WTC11 (cell line): Measurements from ENCODE around the gene HERC2. TPM values are rescaled to one million over a fixed set of nuclear protein-coding genes. Genes with fewer than 3 reads are reported as not detected.

ENCODE experiments used
- ATAC-seq: fragments of 200-7000 bp; cut with Tn5 transposase; 2 replicates; pipeline ENCODE4 v1.10.0; 2021; ENCODE audit warnings: mild to moderate bottlenecking, moderate library complexity
- CTCF ChIA-PET: fragments of 300-600 bp; sonication (Branson Sonifier 250); formaldehyde crosslinking; loops from one replicate; lab custom pipeline; 2021; ENCODE audit warnings: antibody characterized with exemption; lab: Charles Lee
- POLR2A ChIA-PET: fragments of 350-600 bp; sonication (Branson Sonifier 250); formaldehyde crosslinking; loops from one replicate; lab custom pipeline; 2021; ENCODE audit warnings: antibody characterized with exemption; lab: Charles Lee
- DNase-seq: peaks from one replicate; pipeline ENCODE4 v3.0.0; 2021; ENCODE audit warnings: low spot score
- H3K27ac Mint-ChIP-seq: 2 replicates; pipeline ENCODE4 v1.8.0; 2021; ENCODE audit warnings: mixed read lengths
- H3K27me3 Mint-ChIP-seq: 2 replicates; pipeline ENCODE4 v1.8.0; 2021; ENCODE audit warnings: low read depth, mild to moderate bottlenecking, moderate library complexity, mixed read lengths
- H3K36me3 Mint-ChIP-seq: 2 replicates; pipeline ENCODE4 v1.8.0; 2021; ENCODE audit warnings: mixed read lengths
- H3K4me1 Mint-ChIP-seq: 2 replicates; pipeline ENCODE4 v1.8.0; 2022; ENCODE audit warnings: mixed read lengths
- H3K4me3 Mint-ChIP-seq: 2 replicates; pipeline ENCODE4 v1.8.0; 2021; ENCODE audit warnings: mild to moderate bottlenecking, moderate library complexity, mixed read lengths
- H3K9me3 Mint-ChIP-seq: 2 replicates; pipeline ENCODE4 v1.8.0; 2021; ENCODE audit warnings: mixed read lengths
- CBFB ChIP-seq: sonication (generic); formaldehyde crosslinking; IDR thresholded peaks from 2 replicates; pipeline ENCODE4 v1.8.1; 2022; ENCODE audit warnings: mild to moderate bottlenecking, low read depth, missing genetic modification reagents
- CREM ChIP-seq: sonication (generic); formaldehyde crosslinking; IDR thresholded peaks from 2 replicates; pipeline ENCODE4 v1.8.1; 2022; ENCODE audit warnings: mild to moderate bottlenecking, missing genetic modification reagents, moderate library complexity
- ELF4 ChIP-seq: sonication (generic); formaldehyde crosslinking; IDR thresholded peaks from 2 replicates; pipeline ENCODE4 v1.8.1; 2022; ENCODE audit warnings: low read depth, mild to moderate bottlenecking, moderate library complexity, missing genetic modification reagents
- ETV6 ChIP-seq: sonication (generic); formaldehyde crosslinking; IDR thresholded peaks from 2 replicates; pipeline ENCODE4 v1.8.1; 2022; ENCODE audit warnings: mild to moderate bottlenecking, missing genetic modification reagents
- GTF2I ChIP-seq: fragments of 250-450 bp; sonication (Bioruptor Pico); conservative IDR thresholded peaks from 2 replicates; pipeline ENCODE4 v1.4.0; 2021; ENCODE audit warnings: mild to moderate bottlenecking
- IRF2 ChIP-seq: sonication (generic); formaldehyde crosslinking; IDR thresholded peaks from 2 replicates; pipeline ENCODE4 v1.8.0; 2022; ENCODE audit warnings: low read depth, missing genetic modification reagents, borderline replicate concordance
- NFE2L1 ChIP-seq: sonication (generic); formaldehyde crosslinking; IDR thresholded peaks from 2 replicates; pipeline ENCODE4 v1.8.1; 2023; ENCODE audit warnings: missing genetic modification reagents
- NR3C1 ChIP-seq: sonication (generic); formaldehyde crosslinking; conservative IDR thresholded peaks from 2 replicates; pipeline ENCODE4 v1.8.1; 2023; ENCODE audit warnings: low read depth, mild to moderate bottlenecking, missing genetic modification reagents
- SP1 ChIP-seq: sonication (generic); formaldehyde crosslinking; conservative IDR thresholded peaks from 2 replicates; pipeline ENCODE4 v1.8.1; 2022; ENCODE audit warnings: missing genetic modification reagents
- ZNF121 ChIP-seq: sonication (generic); formaldehyde crosslinking; IDR thresholded peaks from 2 replicates; pipeline ENCODE4 v1.8.0; 2023; ENCODE audit warnings: missing genetic modification reagents
- ZNF219 ChIP-seq: sonication (generic); formaldehyde crosslinking; IDR thresholded peaks from 2 replicates; pipeline ENCODE4 v1.8.0; 2023; ENCODE audit warnings: missing genetic modification reagents, mild to moderate bottlenecking, borderline replicate concordance
- ZNF396 ChIP-seq: fragments of 250-450 bp; sonication (Bioruptor Pico); IDR thresholded peaks from 2 replicates; pipeline ENCODE4 v1.8.0; 2021; ENCODE audit warnings: mild to moderate bottlenecking, moderate library complexity, borderline replicate concordance
- total RNA-seq: library from RNA; stranded (reverse); gene quantifications from 3 replicates; pipeline ENCODE4 v1.2.3, GENCODE V29; 2021
- TF ChIP-seq, protein P1 (sequence below): sonication (generic); formaldehyde crosslinking; IDR thresholded peaks from 2 replicates; pipeline ENCODE4 v1.8.1; 2023; ENCODE audit warnings: mild to moderate bottlenecking, missing genetic modification reagents
- TF ChIP-seq, protein P2 (sequence below): fragments of 250-450 bp; sonication (Bioruptor Pico); IDR thresholded peaks from 2 replicates; pipeline ENCODE4 v1.9.0; 2021; ENCODE audit warnings: mild to moderate bottlenecking, borderline replicate concordance
- TF ChIP-seq, protein P3 (sequence below): fragments of 250-450 bp; sonication (Bioruptor Pico); IDR thresholded peaks from 2 replicates; pipeline ENCODE4 v1.8.0; 2021; ENCODE audit warnings: mild to moderate bottlenecking
- TF ChIP-seq, protein P4 (sequence below): fragments of 200-600 bp; IDR thresholded peaks from 2 replicates; pipeline ENCODE4 v1.8.0; 2022; ENCODE audit warnings: antibody characterized with exemption
- TF ChIP-seq, protein P5 (sequence below): sonication (generic); formaldehyde crosslinking; IDR thresholded peaks from 2 replicates; pipeline ENCODE4 v1.8.0; 2023; ENCODE audit warnings: mild to moderate bottlenecking, missing genetic modification reagents
- TF ChIP-seq, protein P6 (sequence below): sonication (generic); formaldehyde crosslinking; IDR thresholded peaks from 2 replicates; pipeline ENCODE4 v1.8.0; 2022; ENCODE audit warnings: missing genetic modification reagents

The HERC2 gene
- total RNA-seq, 1 experiment from 2014 or later = 81.5 TPM

DNA sequence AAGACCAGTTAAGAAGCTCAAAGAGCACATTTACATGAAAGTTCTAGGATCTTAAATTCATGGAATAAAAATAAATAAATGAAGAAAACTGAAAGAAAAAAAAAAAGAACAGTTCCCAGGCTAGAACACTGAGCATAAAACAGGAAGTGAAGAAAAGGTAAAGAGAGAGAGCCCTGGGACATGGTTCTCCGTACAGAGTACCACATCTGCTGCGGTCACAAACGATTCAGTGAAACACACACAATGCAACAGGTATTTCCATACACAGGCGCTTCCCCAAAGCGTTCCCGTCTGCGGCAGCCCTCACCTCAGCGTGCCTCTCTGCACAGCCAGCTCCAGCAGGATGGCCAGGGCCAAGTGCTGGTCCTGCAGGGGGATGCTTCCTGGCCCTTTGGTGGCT lies 49.4 kb downstream of the HERC2 start:
- no peak for DNase-seq
- H3K4me1 Mint-ChIP-seq = peaks cover 10% of the 10 kb centered on the region
- ATAC-seq = no peak
- no peaks in the 10 kb centered on the region for H3K27me3 Mint-ChIP-seq
- peaks cover 52% of the 10 kb centered on the region for H3K36me3 Mint-ChIP-seq
- CTCF ChIA-PET = no interaction called here
- no peak overlapping the region for H3K27ac Mint-ChIP-seq
- H3K9me3 Mint-ChIP-seq = no peaks in the 10 kb centered on the region
- POLR2A ChIA-PET = no interaction called here
- H3K4me3 Mint-ChIP-seq = no peak overlapping the region
- TF ChIP-seq, protein P1, sequence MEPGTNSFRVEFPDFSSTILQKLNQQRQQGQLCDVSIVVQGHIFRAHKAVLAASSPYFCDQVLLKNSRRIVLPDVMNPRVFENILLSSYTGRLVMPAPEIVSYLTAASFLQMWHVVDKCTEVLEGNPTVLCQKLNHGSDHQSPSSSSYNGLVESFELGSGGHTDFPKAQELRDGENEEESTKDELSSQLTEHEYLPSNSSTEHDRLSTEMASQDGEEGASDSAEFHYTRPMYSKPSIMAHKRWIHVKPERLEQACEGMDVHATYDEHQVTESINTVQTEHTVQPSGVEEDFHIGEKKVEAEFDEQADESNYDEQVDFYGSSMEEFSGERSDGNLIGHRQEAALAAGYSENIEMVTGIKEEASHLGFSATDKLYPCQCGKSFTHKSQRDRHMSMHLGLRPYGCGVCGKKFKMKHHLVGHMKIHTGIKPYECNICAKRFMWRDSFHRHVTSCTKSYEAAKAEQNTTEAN (CRISPR knock-in tag) = no peak
- no peak for TF ChIP-seq ELF4
- TF ChIP-seq ZNF396 (CRISPR knock-in tag) = no peak
- no peak for TF ChIP-seq CREM (CRISPR knock-in tag)
- no peak for TF ChIP-seq ZNF121 (CRISPR knock-in tag)
- no peak for TF ChIP-seq GTF2I (CRISPR knock-in tag)
- no peak for TF ChIP-seq NR3C1 (CRISPR knock-in tag)
- TF ChIP-seq, protein P2, sequence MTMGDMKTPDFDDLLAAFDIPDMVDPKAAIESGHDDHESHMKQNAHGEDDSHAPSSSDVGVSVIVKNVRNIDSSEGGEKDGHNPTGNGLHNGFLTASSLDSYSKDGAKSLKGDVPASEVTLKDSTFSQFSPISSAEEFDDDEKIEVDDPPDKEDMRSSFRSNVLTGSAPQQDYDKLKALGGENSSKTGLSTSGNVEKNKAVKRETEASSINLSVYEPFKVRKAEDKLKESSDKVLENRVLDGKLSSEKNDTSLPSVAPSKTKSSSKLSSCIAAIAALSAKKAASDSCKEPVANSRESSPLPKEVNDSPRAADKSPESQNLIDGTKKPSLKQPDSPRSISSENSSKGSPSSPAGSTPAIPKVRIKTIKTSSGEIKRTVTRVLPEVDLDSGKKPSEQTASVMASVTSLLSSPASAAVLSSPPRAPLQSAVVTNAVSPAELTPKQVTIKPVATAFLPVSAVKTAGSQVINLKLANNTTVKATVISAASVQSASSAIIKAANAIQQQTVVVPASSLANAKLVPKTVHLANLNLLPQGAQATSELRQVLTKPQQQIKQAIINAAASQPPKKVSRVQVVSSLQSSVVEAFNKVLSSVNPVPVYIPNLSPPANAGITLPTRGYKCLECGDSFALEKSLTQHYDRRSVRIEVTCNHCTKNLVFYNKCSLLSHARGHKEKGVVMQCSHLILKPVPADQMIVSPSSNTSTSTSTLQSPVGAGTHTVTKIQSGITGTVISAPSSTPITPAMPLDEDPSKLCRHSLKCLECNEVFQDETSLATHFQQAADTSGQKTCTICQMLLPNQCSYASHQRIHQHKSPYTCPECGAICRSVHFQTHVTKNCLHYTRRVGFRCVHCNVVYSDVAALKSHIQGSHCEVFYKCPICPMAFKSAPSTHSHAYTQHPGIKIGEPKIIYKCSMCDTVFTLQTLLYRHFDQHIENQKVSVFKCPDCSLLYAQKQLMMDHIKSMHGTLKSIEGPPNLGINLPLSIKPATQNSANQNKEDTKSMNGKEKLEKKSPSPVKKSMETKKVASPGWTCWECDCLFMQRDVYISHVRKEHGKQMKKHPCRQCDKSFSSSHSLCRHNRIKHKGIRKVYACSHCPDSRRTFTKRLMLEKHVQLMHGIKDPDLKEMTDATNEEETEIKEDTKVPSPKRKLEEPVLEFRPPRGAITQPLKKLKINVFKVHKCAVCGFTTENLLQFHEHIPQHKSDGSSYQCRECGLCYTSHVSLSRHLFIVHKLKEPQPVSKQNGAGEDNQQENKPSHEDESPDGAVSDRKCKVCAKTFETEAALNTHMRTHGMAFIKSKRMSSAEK (CRISPR knock-in tag) = no peak
- no peak for TF ChIP-seq CBFB
- TF ChIP-seq, protein P3, sequence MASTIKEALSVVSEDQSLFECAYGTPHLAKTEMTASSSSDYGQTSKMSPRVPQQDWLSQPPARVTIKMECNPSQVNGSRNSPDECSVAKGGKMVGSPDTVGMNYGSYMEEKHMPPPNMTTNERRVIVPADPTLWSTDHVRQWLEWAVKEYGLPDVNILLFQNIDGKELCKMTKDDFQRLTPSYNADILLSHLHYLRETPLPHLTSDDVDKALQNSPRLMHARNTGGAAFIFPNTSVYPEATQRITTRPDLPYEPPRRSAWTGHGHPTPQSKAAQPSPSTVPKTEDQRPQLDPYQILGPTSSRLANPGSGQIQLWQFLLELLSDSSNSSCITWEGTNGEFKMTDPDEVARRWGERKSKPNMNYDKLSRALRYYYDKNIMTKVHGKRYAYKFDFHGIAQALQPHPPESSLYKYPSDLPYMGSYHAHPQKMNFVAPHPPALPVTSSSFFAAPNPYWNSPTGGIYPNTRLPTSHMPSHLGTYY = no peak
- no peak for TF ChIP-seq ETV6 (CRISPR knock-in tag)
- TF ChIP-seq IRF2 (CRISPR knock-in tag) = no peak
- TF ChIP-seq, protein P4, sequence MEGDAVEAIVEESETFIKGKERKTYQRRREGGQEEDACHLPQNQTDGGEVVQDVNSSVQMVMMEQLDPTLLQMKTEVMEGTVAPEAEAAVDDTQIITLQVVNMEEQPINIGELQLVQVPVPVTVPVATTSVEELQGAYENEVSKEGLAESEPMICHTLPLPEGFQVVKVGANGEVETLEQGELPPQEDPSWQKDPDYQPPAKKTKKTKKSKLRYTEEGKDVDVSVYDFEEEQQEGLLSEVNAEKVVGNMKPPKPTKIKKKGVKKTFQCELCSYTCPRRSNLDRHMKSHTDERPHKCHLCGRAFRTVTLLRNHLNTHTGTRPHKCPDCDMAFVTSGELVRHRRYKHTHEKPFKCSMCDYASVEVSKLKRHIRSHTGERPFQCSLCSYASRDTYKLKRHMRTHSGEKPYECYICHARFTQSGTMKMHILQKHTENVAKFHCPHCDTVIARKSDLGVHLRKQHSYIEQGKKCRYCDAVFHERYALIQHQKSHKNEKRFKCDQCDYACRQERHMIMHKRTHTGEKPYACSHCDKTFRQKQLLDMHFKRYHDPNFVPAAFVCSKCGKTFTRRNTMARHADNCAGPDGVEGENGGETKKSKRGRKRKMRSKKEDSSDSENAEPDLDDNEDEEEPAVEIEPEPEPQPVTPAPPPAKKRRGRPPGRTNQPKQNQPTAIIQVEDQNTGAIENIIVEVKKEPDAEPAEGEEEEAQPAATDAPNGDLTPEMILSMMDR = no peak
- no peak for TF ChIP-seq NFE2L1
- TF ChIP-seq, all 79 proteins: peak for 0

DNA sequence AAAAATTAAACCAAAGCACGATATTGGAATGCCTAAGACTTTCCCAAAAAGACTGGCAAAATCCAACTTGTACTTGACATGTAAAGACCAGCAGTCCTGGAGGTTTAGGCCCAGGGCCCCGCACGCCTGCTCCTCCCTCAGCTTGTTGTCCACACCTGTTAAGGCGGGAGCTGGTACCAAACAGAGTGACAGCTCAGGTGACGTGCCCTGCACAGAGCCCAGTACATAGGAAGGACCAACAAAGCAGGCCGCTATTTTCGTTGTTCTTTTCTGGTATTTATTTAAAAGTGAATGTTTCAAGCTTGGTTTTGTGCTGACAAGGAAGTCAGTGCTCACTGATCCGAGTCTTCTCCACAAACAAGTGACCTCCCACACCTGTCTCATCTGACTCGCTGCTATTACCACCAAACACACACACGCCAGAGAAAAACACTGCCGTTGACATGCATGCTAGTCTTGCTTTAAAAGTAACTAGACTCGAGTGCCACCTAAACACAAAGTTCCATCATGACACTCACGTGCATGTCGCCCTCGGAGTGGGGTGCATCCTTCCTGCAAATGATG lies 50.2 kb downstream of the HERC2 start:
- no peak for ATAC-seq
- no peak for DNase-seq
- H3K27me3 Mint-ChIP-seq = no peaks in the 10 kb centered on the region
- H3K9me3 Mint-ChIP-seq = no peaks in the 10 kb centered on the region
- CTCF ChIA-PET = no interaction called here
- no peak overlapping the region for H3K4me3 Mint-ChIP-seq
- H3K36me3 Mint-ChIP-seq = peaks cover 58% of the 10 kb centered on the region
- H3K27ac Mint-ChIP-seq = no peak overlapping the region
- POLR2A ChIA-PET = no interaction called here
- H3K4me1 Mint-ChIP-seq = peaks cover 10% of the 10 kb centered on the region
- TF ChIP-seq SP1 (CRISPR knock-in tag) (no peak), ZNF219 (CRISPR knock-in tag) (no peak)
- TF ChIP-seq, protein P5, sequence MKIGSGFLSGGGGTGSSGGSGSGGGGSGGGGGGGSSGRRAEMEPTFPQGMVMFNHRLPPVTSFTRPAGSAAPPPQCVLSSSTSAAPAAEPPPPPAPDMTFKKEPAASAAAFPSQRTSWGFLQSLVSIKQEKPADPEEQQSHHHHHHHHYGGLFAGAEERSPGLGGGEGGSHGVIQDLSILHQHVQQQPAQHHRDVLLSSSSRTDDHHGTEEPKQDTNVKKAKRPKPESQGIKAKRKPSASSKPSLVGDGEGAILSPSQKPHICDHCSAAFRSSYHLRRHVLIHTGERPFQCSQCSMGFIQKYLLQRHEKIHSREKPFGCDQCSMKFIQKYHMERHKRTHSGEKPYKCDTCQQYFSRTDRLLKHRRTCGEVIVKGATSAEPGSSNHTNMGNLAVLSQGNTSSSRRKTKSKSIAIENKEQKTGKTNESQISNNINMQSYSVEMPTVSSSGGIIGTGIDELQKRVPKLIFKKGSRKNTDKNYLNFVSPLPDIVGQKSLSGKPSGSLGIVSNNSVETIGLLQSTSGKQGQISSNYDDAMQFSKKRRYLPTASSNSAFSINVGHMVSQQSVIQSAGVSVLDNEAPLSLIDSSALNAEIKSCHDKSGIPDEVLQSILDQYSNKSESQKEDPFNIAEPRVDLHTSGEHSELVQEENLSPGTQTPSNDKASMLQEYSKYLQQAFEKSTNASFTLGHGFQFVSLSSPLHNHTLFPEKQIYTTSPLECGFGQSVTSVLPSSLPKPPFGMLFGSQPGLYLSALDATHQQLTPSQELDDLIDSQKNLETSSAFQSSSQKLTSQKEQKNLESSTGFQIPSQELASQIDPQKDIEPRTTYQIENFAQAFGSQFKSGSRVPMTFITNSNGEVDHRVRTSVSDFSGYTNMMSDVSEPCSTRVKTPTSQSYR (CRISPR knock-in tag) = no peak
- TF ChIP-seq, protein P6, sequence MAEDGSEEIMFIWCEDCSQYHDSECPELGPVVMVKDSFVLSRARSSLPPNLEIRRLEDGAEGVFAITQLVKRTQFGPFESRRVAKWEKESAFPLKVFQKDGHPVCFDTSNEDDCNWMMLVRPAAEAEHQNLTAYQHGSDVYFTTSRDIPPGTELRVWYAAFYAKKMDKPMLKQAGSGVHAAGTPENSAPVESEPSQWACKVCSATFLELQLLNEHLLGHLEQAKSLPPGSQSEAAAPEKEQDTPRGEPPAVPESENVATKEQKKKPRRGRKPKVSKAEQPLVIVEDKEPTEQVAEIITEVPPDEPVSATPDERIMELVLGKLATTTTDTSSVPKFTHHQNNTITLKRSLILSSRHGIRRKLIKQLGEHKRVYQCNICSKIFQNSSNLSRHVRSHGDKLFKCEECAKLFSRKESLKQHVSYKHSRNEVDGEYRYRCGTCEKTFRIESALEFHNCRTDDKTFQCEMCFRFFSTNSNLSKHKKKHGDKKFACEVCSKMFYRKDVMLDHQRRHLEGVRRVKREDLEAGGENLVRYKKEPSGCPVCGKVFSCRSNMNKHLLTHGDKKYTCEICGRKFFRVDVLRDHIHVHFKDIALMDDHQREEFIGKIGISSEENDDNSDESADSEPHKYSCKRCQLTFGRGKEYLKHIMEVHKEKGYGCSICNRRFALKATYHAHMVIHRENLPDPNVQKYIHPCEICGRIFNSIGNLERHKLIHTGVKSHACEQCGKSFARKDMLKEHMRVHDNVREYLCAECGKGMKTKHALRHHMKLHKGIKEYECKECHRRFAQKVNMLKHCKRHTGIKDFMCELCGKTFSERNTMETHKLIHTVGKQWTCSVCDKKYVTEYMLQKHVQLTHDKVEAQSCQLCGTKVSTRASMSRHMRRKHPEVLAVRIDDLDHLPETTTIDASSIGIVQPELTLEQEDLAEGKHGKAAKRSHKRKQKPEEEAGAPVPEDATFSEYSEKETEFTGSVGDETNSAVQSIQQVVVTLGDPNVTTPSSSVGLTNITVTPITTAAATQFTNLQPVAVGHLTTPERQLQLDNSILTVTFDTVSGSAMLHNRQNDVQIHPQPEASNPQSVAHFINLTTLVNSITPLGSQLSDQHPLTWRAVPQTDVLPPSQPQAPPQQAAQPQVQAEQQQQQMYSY (CRISPR knock-in tag) = no peak
